ENCODE results near the gene BANF1.

Gene BANF1

DNA sequence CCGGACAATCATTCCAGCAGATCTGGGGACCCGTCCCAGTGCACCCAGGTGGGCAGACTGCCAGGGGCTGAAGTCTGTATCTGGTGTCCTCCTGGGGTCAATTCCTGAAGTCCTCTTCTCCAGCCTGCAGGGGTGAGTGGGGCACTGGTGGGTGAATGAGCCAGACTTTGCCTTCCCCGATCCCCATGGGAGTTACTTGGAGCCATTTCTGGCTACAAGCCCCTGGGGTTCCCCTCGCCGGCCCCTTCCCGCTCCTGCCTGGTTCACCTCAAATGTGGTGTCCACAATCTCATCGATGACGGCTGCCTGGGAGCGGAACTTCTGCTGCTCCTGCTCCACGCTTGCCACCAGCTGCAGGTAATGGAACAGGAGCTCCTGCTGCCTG lies 14.5 kb downstream of the BANF1 start:
- H3K4me1 ChIP-seq (ENCODE audit: insufficient read depth, low read length): no peaks in the 10 kb centered on the region
- TF ChIP-seq EZH2 (IDR thresholded peaks at IDR 0.05; ENCODE audit: borderline replicate concordance, low read depth, low read length, severe bottlenecking): no peak
- TF ChIP-seq, protein P1, sequence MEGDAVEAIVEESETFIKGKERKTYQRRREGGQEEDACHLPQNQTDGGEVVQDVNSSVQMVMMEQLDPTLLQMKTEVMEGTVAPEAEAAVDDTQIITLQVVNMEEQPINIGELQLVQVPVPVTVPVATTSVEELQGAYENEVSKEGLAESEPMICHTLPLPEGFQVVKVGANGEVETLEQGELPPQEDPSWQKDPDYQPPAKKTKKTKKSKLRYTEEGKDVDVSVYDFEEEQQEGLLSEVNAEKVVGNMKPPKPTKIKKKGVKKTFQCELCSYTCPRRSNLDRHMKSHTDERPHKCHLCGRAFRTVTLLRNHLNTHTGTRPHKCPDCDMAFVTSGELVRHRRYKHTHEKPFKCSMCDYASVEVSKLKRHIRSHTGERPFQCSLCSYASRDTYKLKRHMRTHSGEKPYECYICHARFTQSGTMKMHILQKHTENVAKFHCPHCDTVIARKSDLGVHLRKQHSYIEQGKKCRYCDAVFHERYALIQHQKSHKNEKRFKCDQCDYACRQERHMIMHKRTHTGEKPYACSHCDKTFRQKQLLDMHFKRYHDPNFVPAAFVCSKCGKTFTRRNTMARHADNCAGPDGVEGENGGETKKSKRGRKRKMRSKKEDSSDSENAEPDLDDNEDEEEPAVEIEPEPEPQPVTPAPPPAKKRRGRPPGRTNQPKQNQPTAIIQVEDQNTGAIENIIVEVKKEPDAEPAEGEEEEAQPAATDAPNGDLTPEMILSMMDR (IDR thresholded peaks at IDR 0.05; ENCODE audit: borderline replicate concordance, extremely low read depth, low read length, poor library complexity, severe bottlenecking): no peak
- no peaks in the 10 kb centered on the region for H3K79me2 ChIP-seq (ENCODE audit: insufficient read depth, low read length)
- no peaks in the 10 kb centered on the region for H3K36me3 ChIP-seq (ENCODE audit: insufficient read depth, low read length)
- ATAC-seq (ENCODE audit: insufficient read depth, low read depth): no peak
- no peak overlapping the region for H3K9ac ChIP-seq (ENCODE audit: low read depth, low read length)
- no peak for DNase-seq
- H3K27me3 ChIP-seq (ENCODE audit: insufficient read depth, low read length, poor library complexity): no peaks in the 10 kb centered on the region
- peaks cover 3% of the 10 kb centered on the region; the same call in 1 of the 2 replicates for H4K20me1 ChIP-seq (ENCODE audit: insufficient read depth, low read length)
- H3K4me3 ChIP-seq (ENCODE audit: low read depth in 1 of 2, low read length in 2 of 2): no peak overlapping the region
- H3K4me2 ChIP-seq (ENCODE audit: insufficient read depth, low read length): no peak overlapping the region
- no peak overlapping the region for H2AFZ ChIP-seq (ENCODE audit: low read depth, low read length)
- H3K9me3 ChIP-seq (ENCODE audit: insufficient read depth, low read length, severe bottlenecking): no peaks in the 10 kb centered on the region
- H3K27ac ChIP-seq (ENCODE audit: low read length): no peak overlapping the region

- TF ChIP-seq, protein P1 (IDR thresholded peaks at IDR 0.05; ENCODE audit: borderline replicate concordance, extremely low read depth, low read length, poor library complexity, severe bottlenecking): no peak
- TF ChIP-seq EZH2 (IDR thresholded peaks at IDR 0.05; ENCODE audit: borderline replicate concordance, low read depth, low read length, severe bottlenecking): no peak
- no peaks in the 10 kb centered on the region for H3K27me3 ChIP-seq (ENCODE audit: insufficient read depth, low read length, poor library complexity)
- H2AFZ ChIP-seq (ENCODE audit: low read depth, low read length): no peak overlapping the region
- H3K9ac ChIP-seq (ENCODE audit: low read depth, low read length): no peak overlapping the region
- no peak for ATAC-seq (ENCODE audit: insufficient read depth, low read depth)
- H3K4me3 ChIP-seq (ENCODE audit: low read depth in 1 of 2, low read length in 2 of 2): no peak overlapping the region
- peaks cover 3% of the 10 kb centered on the region; the same call in 1 of the 2 replicates for H4K20me1 ChIP-seq (ENCODE audit: insufficient read depth, low read length)
- no peaks in the 10 kb centered on the region for H3K36me3 ChIP-seq (ENCODE audit: insufficient read depth, low read length)
- no peaks in the 10 kb centered on the region for H3K79me2 ChIP-seq (ENCODE audit: insufficient read depth, low read length)
- H3K9me3 ChIP-seq (ENCODE audit: insufficient read depth, low read length, severe bottlenecking): no peaks in the 10 kb centered on the region
- peaks cover 3% of the 10 kb centered on the region for H3K4me1 ChIP-seq (ENCODE audit: insufficient read depth, low read length)
- DNase-seq: no peak
- no peak overlapping the region for H3K4me2 ChIP-seq (ENCODE audit: insufficient read depth, low read length)
- H3K27ac ChIP-seq (ENCODE audit: low read length): no peak overlapping the region
Observed at GRCh38 chr11:66017321-66017720, 15.0 kb downstream of the BANF1 start.

GRCh38 chr11:66020212-66020611 lies 17.9 kb downstream of the BANF1 start:
- Histone ChIP-seq H3K4me2 (ENCODE audit: insufficient read depth, low read length) (no peak overlapping the region), H3K36me3 (ENCODE audit: insufficient read depth, low read length) (no peaks in the 10 kb centered on the region), H3K79me2 (ENCODE audit: insufficient read depth, low read length) (no peaks in the 10 kb centered on the region), H3K9ac (ENCODE audit: low read depth, low read length) (no peak overlapping the region), H3K27ac (ENCODE audit: low read length) (no peak overlapping the region), H3K9me3 (ENCODE audit: insufficient read depth, low read length, severe bottlenecking) (no peaks in the 10 kb centered on the region), H4K20me1 (ENCODE audit: insufficient read depth, low read length) (no peaks in the 10 kb centered on the region), H2AFZ (ENCODE audit: low read depth, low read length) (no peak overlapping the region), H3K4me1 (ENCODE audit: insufficient read depth, low read length) (peaks cover 9% of the 10 kb centered on the region), H3K4me3 (ENCODE audit: low read depth in 1 of 2, low read length in 2 of 2) (no peak overlapping the region), H3K27me3 (ENCODE audit: insufficient read depth, low read length, poor library complexity) (peaks cover 5% of the 10 kb centered on the region)
- no peak for ATAC-seq (ENCODE audit: insufficient read depth, low read depth)
- TF ChIP-seq, protein P1 (IDR thresholded peaks at IDR 0.05; ENCODE audit: borderline replicate concordance, extremely low read depth, low read length, poor library complexity, severe bottlenecking): no peak
- no peak for TF ChIP-seq EZH2 (IDR thresholded peaks at IDR 0.05; ENCODE audit: borderline replicate concordance, low read depth, low read length, severe bottlenecking)
- no peak for DNase-seq
